ENCODE measurements around the gene GAS7. TPM values are rescaled to one million over a fixed set of nuclear protein-coding genes. Genes with fewer than 3 reads are reported as not detected.

Gene GAS7
- total and polyA plus RNA-seq, 9 donors, result 7.1 to 48.0 (median 24.2) TPM

GRCh38 chr17:9999919-10000695 is 198.3 kb downstream of the GAS7 start:
- intact Hi-C loops (cut with DNase I), result no loop called here
- H3K4me1 ChIP-seq (ENCODE audit: insufficient read depth), result peaks cover 6% of the 10 kb centered on the region
- TF ChIP-seq EP300 (IDR thresholded peaks at IDR 0.05) (no peak), POLR2A (IDR thresholded peaks at IDR 0.05) (no peak), CTCF (IDR thresholded peaks at IDR 0.05) (no peak)
- H3K27ac ChIP-seq, result no peak overlapping the region
- no peak overlapping the region for H3K4me3 ChIP-seq
- no peaks in the 10 kb centered on the region for H3K27me3 ChIP-seq
- WGBS, 3 donors, result 88 to 93% (median 91%) methylated on average over 9 of the region's 9 CpGs
- no peak for DNase-seq
- H3K9me3 ChIP-seq, result no peaks in the 10 kb centered on the region
- no peaks in the 10 kb centered on the region for H3K36me3 ChIP-seq

DNA sequence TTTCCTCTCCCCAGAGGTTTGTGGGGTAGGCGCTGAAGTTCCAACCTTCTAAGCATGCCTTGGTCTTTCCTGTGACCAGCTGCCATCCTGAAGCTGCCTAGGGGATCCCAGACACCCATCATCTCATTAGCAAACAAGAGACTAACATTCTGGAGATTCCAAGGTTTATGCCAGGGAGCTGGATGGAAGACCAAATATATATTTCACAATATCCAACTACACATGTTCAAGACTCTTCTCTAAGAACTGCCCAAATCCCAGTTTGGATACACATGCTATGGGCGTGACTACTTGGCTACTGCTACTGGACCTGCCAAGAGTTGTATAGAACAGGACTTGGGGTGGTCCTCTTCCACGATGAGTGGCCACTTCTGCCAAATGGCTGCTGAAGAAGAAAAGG is 200.3 kb downstream of the GAS7 start:
- intact Hi-C loops (cut with DNase I), result no loop called here
- Histone ChIP-seq H3K36me3 (no peaks in the 10 kb centered on the region), H3K27ac (no peak overlapping the region), H3K27me3 (no peaks in the 10 kb centered on the region), H3K4me1 (ENCODE audit: insufficient read depth) (peaks cover 6% of the 10 kb centered on the region), H3K9me3 (no peaks in the 10 kb centered on the region), H3K4me3 (no peak overlapping the region)
- TF ChIP-seq CTCF (IDR thresholded peaks at IDR 0.05), result no peak
- WGBS, 3 donors, result 69 to 89% (median 84%) methylated on average over 3 of the region's 3 CpGs
- no peak for DNase-seq

DNA sequence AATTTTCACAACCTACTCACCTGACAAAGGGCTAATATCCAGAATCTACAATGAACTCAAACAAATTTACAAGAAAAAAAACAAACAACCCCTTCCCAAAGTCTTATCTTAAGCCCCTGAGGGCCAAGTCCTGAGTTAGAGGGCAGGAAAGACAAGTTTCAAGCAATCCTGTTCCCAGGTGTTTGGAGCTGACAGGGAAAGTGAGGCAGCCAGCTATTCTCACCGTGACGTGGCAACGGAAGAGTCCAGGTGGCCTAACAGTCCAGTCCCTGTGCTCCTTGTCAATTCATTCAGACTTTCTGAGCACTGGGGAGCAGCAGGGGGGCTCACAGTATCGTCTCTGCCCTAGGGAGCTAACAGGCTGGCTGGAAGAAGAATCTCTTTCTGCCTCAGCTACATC is 203.6 kb downstream of the GAS7 start:
- 89 to 91% (median 89%) methylated on average over 4 of the region's 4 CpGs for WGBS, 3 donors
- TF ChIP-seq POLR2A (IDR thresholded peaks at IDR 0.05), result no peak
- no peak for TF ChIP-seq CTCF (IDR thresholded peaks at IDR 0.05)
- no peak for TF ChIP-seq EP300 (IDR thresholded peaks at IDR 0.05)
- intact Hi-C loops (cut with DNase I), result no loop called here
- H3K27me3 ChIP-seq, result no peaks in the 10 kb centered on the region
- no peak overlapping the region for H3K4me3 ChIP-seq
- no peaks in the 10 kb centered on the region for H3K36me3 ChIP-seq
- H3K4me1 ChIP-seq (ENCODE audit: insufficient read depth), result no peaks in the 10 kb centered on the region
- H3K9me3 ChIP-seq, result no peaks in the 10 kb centered on the region
- DNase-seq, result no peak
- no peak overlapping the region for H3K27ac ChIP-seq

GRCh38 chr17:9991796-9992195 is 206.6 kb downstream of the GAS7 start:
- TF ChIP-seq POLR2A (IDR thresholded peaks at IDR 0.05) (no peak), CTCF (IDR thresholded peaks at IDR 0.05) (no peak), EP300 (IDR thresholded peaks at IDR 0.05) (no peak)
- H3K27me3 ChIP-seq, result no peaks in the 10 kb centered on the region
- H3K4me1 ChIP-seq (ENCODE audit: insufficient read depth), result no peaks in the 10 kb centered on the region
- H3K27ac ChIP-seq, result no peak overlapping the region
- 96 to 98% (median 96%) methylated on average over 7 of the region's 7 CpGs for WGBS, 3 donors
- no peak overlapping the region for H3K4me3 ChIP-seq
- no peaks in the 10 kb centered on the region for H3K9me3 ChIP-seq
- DNase-seq, result no peak
- intact Hi-C loops (cut with DNase I), result no loop called here
- no peaks in the 10 kb centered on the region for H3K36me3 ChIP-seq
